HG03108 (cell line): ENCODE data around the gene ADGRG6.
"Not testable (repeated sequence)": the region's sequence is repeated elsewhere in the genome, so short reads cannot be mapped to it uniquely, and the experiment has no call there.

ENCODE experiments used
- ATAC-seq: cut with Tn5 transposase; IDR thresholded peaks from one replicate; pipeline ENCODE4 v1.9.1; 2021; ENCODE audit warnings: moderate library complexity; ENCODE audit not compliant: unreplicated experiment

ADGRG6 gene

DNA sequence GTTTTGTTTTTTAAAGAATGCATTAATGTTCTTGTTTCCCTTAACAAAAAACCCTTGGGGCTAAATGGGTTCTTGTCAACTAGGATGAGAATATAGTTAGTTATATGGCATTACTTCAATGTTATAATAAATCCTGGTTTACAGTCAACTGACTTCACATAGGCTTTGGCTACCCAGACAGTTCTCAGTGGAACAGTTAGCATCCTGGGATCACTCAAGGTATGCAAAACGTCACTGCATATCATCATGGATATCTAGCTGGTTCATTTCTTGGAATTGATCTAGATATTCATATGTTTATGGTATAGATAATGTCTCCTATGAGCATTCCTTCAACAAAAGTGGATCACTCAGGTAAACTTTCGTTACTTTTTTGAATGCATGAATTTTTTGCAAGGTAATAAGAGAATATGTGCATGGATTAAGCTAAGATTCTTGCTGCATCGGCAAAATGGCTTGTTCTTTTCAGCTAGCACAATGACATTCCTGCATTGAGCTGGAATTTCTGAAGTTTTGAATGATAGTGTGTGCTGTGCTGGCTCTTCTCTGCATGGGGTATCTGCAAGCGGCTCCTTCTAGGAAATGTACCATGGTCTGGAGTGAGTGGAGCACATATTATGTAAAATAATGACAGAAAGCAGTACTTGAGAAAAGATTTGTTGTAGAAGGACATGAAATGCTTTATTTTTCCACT lies 138.9 kb downstream of the ADGRG6 start:
- no peak for ATAC-seq

DNA sequence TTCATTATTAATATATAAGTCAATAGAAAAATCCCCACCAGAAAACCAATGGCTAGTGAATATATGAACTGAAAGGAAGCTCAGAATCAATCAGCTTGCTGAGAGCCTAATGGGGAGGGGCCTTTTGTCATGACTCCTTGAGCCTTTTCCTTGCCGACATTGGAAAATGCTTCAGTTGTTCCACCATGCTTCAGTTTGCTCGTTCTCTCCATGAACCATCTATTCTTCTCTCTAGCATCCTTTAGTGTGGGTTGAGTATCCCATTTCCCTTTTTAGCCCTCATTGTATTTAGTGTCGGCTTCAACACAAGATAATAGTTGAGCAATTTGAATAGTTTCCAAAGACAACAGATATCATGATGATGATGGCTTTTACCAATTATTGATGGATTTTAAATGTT lies 139.9 kb downstream of the ADGRG6 start:
- ATAC-seq, result no peak

DNA sequence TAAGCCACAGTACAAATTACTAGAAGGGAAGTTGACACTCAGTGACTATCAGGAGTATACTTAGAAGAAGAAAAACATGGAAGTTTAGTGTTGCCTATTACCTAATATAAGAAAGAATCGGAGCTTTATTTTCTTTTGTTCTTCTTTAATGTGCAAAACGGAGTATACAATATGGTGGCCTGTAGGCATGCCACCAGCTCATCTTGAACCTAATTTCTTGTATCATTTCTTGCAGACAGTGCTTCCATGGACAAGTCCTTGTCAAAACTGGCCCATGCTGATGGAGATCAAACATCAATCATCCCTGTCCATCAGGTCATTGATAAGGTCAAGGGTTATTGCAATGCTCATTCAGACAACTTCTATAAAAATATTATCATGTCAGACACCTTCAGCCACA lies 141.3 kb downstream of the ADGRG6 start:
- ATAC-seq, result no peak

DNA sequence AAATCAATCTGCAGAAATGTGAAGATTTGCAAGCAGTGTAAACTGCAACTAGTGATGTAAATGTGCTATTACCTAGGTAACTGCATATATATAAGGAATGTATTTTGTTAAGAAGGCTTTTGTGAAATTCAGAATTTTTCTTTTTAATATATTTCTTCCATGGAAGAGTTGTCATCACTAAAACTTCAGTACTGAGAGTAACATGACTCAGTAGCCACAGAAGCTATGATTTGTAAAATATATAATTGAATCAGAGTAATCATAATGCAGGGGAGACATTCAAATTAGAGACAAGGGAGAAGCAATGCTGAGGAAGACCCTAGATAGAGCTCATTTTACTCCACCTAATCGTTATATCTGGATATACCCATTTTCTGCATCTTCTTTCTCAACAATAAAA lies 141.7 kb downstream of the ADGRG6 start:
- ATAC-seq, result no peak

DNA sequence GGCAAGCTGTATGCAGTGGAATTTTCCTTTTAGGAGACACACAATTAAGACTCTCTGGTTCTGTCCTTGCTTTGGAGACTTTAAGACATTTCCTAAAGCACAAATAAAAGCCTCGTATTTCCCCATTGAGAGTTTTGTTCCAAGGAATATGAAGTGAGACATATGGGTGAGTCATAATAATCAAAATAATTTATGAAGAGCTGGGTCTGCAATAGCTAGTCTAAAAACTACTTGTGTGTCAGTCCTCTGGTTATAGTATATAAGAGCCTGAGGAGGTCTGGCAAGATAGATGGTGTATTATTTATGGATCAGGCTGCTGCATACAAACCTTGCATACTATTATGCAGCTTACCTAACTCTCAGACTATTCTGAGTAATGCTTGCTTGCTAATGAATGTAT lies 142.6 kb downstream of the ADGRG6 start:
- no peak for ATAC-seq

DNA sequence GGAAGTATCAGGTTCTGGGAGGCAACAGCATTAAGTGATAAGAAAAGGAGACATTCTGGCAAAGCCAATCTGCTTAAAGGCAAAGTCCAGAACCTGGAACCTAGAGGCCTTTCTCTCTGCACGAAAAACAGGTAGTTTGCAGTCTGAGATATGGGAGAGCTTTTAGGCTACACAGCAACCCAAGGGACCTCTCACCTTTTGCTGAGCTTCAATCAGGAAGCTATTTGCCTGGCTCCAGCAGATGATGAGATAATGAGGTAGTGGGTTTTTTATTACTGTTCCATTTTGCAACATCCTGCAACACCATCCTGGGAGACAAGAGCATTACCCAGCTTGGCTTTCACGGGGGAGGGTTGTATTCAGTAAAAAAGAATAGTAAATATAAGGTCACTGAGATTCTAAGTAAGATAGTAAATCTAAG lies 143.1 kb downstream of the ADGRG6 start:
- no peak for ATAC-seq

DNA sequence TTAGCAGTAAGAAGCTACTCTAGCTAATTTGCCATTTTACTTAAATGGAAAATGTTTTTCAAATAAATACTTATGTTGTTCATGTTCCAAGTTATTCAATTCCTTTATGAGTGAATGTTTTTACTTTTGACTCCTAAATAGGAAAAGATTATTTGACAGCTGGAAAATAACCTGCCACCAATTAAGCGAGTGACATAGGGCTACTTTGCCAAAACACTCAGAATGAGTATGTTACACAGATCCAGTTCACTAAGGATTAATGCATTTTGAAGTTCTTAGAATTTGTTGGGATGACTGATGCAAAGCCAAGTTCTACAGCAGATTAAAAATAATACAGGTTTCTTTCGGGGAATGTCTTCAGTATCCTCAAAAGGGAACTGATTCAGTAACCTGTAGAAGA lies 144.4 kb downstream of the ADGRG6 start:
- ATAC-seq, result no peak

DNA sequence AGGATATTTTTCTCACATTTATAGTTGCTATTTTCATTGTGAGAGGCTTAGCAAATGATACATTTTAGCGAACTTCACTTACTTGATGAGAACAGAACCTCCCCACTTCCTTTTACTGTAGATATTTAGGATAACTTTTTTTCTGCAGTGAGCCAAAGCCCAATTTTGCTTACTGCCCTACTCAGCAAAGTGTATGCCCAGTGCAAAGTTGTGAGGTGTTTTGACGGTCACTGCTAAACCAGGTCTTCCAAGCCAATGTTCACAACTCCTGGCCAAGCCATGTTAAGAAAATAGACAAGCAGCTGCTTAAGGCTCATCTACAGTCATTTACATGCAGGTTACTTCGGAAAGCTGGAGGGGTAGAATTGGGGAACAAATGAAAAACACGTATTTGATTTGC lies 144.8 kb downstream of the ADGRG6 start:
- ATAC-seq, result no peak

DNA sequence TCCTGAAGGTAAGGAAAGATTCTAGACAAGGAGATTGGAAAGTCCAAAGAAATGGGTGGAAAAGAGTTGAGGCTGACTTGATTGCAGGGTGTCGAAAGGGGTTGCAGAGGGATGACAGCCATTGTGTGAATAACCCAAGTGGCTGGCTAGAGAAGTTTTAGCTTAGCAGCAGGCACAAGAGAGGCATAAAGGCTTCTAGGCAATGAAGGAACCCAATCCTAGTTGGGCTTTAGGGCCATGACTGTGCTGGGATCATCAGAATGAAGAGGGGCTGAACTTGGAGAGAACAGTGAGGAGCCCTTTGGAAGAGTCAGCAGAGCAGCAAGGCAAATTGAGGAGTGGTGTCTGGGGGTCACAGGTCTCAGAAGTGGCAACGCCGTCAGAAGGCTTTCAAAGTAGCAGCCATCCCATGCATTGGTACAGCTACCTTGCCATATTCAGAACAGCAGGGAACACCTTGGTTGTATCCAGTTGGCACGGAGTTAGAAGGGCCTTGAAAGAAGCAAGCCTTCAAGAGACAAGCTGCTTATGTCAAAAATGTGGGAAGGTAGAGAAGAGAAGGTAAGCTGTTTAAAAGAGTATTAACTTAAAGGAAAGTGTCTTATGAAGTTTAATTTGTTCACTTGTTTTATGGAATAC lies 146.4 kb downstream of the ADGRG6 start:
- ATAC-seq, result no peak

DNA sequence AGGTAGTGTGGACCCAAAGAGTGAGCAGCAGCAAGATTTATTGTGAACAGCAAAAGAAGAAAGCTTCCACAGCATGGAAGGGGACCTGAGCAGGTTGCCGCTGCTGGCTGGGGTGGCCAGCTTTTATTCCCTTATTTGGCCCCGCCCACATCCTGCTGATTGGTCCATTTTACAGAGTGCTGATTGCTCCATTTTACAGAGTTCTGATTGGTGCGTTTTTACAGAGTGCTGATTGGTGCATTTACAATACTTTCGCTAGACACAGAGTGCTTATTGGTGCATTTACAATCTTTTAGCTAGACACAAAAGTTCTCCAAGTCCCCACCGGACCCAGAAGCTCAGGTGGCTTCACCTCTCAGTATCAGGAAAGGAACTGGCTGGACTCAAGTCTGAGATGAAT lies 149.0 kb downstream of the ADGRG6 start:
- ATAC-seq, result not testable (repeated sequence)

DNA sequence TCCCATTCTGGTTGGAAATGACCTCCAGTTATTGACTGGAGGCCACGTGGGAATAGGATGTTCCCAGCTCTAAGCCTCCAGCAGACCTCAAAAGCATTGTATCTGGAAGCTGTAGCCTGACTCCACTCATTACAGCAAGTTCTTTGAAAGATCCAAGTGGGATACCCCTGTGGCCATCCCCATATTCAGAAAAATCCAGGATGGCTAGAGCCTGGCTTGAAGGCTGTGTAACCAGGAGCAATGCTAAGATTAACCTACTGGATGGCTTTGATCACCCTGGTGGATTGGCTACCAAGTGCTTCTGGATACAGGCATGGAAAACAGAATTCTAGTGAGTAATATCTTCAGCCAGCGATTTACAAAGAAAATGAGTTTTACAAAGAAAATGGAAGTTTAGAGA lies 151.2 kb downstream of the ADGRG6 start:
- no peak for ATAC-seq

DNA sequence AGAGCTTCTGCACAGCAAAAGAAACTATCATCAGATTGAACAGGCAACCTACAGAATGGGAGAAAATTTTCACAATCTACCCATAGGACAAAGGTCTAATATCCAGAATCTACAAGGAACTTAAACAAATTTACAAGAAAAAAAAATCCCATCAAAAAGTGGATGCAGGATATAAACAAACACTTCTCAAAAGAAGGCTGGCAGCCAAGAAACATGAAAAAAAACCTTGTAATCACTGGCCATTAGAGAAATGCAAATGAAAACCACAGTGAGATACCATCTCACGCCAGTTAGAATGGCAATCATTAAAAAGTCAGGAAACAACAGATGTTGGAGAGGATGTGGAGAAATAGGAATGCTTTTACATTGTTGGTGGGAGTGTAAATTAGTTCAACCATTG lies 152.4 kb downstream of the ADGRG6 start:
- not testable (repeated sequence) for ATAC-seq

DNA sequence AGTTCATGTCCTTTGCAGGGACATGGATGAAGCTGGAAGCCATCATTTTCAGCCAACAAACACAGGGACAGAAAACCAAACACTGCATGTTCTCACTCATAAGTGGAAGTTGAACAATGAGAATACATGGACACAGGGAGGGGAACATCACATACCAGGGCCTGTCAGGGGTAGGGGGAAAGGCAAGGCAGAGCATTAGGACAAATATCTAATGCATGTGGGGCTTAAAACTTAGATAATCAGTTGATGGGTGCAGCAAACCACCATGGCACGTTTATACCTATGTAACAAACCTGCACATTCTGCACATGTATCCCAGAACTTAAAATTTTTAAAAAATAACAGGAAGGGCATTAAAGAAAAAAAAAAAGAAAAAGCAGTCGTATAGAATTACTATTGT lies 153.0 kb downstream of the ADGRG6 start:
- not testable (repeated sequence) for ATAC-seq

DNA sequence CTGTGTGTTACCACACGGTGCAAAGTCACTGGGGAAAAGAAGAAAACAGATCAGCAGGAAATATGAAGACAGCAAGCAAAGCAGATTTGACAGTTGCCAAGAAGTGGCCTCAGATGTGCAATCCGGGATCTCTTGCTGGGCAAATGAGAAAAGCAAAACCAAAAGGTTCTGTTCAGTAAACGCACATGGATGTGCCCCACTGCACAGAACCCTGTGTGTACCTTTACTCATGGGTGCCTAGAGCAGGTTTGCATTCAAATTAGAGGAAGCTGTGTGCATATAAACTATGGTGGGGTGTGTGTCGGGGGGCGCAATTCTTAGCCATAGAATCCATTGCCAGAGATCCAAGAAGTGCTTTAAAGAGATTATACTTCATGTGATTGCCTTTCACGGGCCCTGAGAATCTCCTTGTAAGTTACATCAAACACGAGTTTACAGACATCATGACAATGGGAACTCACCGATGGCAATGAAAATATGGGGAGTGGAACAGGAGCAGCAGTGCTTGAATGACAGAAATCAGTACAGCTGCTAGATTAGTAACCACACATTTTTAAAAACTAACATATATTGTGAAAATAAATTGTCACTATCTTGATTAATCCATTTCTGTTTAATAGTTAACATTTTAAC lies 154.3 kb downstream of the ADGRG6 start:
- no peak for ATAC-seq

DNA sequence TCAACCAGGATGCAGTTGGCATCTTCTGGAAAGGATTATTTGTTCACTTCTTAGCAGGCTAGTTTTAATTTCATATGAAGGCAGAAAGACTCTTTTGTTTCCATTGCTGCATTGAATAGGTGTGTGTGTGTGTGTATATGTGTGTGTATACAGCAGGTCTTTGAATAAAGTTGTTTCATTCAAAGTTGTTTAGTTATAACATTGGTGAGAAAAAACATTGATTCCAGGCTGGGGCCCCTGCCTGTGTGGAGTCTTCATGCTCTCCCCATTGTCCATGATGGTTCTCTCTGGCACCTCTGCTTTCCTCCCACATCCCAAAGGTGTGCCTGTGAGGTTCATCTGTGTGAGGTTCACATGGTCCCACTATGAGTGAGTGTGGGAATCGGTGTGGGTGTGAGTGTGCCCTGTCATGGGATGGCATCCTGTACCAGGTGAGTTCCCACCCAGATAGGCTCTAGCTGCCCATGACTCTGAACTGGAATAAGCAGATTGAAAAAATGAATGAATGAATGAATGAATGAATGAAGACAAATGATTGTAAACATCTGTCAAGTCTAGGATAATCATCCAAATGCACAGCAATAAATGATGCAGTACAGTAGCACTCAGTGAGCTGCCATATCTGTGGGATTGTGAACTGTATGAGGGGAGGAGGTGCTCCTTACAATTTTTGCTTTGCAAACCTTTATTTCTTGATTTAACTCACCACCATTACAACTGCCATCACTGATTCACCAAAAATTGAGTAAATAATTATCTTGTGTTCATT lies 156.0 kb downstream of the ADGRG6 start:
- no peak for ATAC-seq

DNA sequence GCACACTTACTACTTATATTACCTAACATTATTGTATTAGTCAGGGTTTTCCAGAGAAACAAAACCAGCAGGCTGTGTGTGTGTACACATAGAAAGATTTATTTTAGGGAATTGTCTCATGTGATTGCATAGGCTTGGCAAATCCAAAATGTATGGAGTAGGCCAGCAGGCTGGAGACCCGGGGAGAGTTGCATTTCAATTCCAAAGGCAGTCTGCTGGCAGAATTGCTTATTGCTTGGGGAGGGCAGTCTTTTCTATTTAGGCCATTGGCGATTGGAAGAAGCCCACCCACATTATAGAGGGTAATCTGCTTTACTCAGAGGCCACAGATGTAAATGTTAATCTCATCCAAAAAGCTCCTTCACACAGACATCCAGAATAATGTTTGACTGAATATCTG lies 157.0 kb downstream of the ADGRG6 start:
- ATAC-seq, result no peak

DNA sequence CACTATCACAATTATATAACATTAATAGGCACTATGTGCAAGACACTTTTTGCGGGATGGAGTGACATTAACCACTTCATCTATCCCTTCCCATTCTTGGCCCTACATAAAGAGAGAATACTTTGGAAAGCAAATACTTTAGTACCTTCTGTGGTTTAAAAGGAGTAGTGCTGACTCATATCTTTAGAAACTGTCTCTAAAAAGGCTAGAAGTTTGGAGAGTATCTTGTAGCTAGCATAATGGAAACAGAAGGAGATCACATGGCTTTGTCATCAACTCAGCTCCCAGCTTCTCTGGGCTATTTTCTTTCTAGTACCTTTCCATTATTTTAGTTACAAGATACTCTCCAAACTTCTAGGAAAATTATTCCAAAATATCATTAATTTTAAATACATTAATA lies 157.5 kb downstream of the ADGRG6 start:
- ATAC-seq, result no peak

DNA sequence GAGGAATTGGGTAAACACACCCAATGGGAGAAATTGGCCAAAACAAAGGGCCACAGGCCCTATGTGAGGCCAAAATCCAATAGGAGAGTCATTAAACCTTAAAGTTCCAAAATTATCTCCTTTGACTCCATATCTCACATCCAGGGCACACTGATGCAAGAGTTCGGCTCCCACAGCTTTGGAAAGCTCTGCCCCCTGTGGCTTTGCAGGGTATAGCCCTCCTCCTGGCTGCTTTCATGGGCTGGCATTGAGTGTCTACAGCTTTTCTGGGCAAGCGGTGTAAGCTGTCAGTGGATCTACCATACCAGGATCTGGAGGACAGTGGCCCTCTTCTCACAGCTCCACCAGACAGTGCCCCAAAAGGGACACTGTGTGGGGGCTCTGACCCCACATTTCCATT lies 160.5 kb downstream of the ADGRG6 start:
- ATAC-seq, result no peak

DNA sequence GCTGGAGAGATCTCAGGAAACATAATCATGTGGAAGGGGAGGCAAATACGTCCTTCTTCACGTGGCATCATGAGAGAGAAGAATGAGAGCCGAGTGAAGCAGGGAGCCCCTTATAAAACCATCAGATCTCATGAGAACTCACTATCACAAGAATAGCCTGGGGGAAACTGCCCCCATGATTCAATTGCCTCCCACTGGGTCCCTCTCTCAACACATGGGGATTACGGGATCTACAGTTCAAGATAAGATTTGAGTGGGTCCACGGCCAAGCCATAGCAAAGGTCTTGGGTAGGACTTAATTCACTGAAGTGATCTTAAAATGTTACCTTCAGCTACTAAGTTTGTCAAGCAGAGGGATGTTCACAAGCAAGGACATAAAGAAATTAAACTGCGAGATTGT lies 162.2 kb downstream of the ADGRG6 start:
- ATAC-seq, result no peak

DNA sequence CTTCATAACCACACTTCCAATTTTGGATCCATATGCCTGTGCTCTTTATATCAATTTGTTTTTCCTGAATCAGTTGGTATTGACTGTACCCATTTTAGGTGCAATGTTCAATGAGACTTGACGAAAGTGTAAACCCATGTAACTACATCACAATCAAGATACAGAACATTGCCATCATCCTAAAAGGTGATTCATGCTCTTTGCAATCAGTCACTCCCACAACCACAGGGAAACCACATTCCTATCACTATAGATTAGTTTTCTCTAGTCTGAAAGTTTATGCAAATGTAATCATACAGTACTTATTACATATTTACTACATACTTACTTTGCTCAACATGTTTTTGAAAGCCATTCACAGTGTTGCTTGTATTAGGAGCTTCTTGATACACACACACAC lies 167.4 kb downstream of the ADGRG6 start:
- no peak for ATAC-seq

DNA sequence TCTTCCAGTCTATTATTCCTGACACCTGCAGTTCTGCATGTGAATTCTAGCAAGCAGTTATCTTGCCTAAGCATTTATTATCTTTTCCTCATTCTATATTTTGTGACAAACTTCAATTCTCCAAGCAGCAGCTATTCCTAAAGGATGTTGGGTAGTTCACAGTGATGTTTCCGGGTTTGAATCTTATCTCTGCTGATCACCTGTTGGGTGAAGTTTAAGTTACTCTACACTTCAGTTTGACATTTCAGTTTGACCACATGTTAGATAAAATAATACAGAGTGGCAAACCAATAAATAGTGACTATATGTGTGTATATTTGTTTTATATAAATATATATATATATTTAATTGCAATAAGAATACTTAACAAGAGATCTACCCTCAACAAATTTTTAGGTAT lies 168.6 kb downstream of the ADGRG6 start:
- no peak for ATAC-seq
